HCT116 (cell line): ENCODE data around the gene NUDT22. TPM values are rescaled to one million over a fixed set of nuclear protein-coding genes. Genes with fewer than 3 reads are reported as not detected.

Source experiments
- ATAC-seq: fragments of 200-7000 bp; cut with Tn5 transposase; 2 replicates; pipeline ENCODE4 v1.9.1; 2020; ENCODE audit warnings: mild to moderate bottlenecking, moderate library complexity
- BruUV-seq: library from RNA; stranded (reverse); fragments of 400-500 nt; replicated peaks from 2 replicates; lab custom pipeline; 2021; lab: Mats Ljungman, UMichigan
- CTCF ChIA-PET: fragments of 300-600 bp; sonication (Branson Sonifier 250); formaldehyde crosslinking; loops from one replicate; lab custom pipeline; 2021; ENCODE audit warnings: antibody characterized with exemption; lab: Charles Lee
- POLR2A ChIA-PET: fragments of 300-600, 350-600 bp; sonication (Branson Sonifier 250); formaldehyde crosslinking; loops from one replicate; lab custom pipeline; 2021; ENCODE audit warnings: antibody characterized with exemption; lab: Charles Lee
- RAD21 ChIA-PET, 2 experiments: fragments of 300-600 bp; sonication (Branson Sonifier 250); formaldehyde crosslinking; loops; one replicate each; lab custom pipeline; 2023; ENCODE audit warnings: low total read pairs in 2 of 2; ENCODE audit not compliant: uncharacterized antibody in 2 of 2, unreplicated experiment in 2 of 2, low non-redundant PET in 1 of 2; lab: Charles Lee
- DNase-seq: peaks from one replicate; pipeline ENCODE4 v3.0.0-alpha.2; 2010; ENCODE audit warnings: low read depth, low spot score
- H2AFZ ChIP-seq: fragments of 200-600 bp; shearing (Covaris generic), sonication (generic); 2 replicates; pipeline ENCODE4 v1.6.1; 2017; ENCODE audit warnings: low read depth, mixed run types, mixed read lengths, antibody characterized with exemption, low read length; ENCODE audit not compliant: poor library complexity, severe bottlenecking
- H3K27ac ChIP-seq: 2 replicates; pipeline ENCODE4 v1.5.1; 2012; ENCODE audit warnings: low read depth, low read length
- H3K27me3 ChIP-seq: fragments of 200-600 bp; sonication (generic); 2 replicates; pipeline ENCODE4 v1.6.1; 2016; ENCODE audit warnings: mixed run types, low read length, mixed read lengths; ENCODE audit not compliant: insufficient read depth
- H3K36me3 ChIP-seq, 2 experiments: fragments of 200-500 bp in 1 of 2; fragments of 200-600 bp in 1 of 2; sonication (Bioruptor generic) in 1 of 2; sonication (generic) in 1 of 2; 2 replicates each; pipeline versions ENCODE4 v1.5.1 to v1.6.1; 2014 to 2016; ENCODE audit warnings: low read length in 2 of 2, inconsistent platforms in 1 of 2, mixed read lengths in 1 of 2, mixed run types in 1 of 2; ENCODE audit not compliant: insufficient read depth in 2 of 2, control insufficient read depth in 1 of 2
- H3K4me1 ChIP-seq, 2 experiments: fragments of 200-600 bp in 1 of 2; sonication (generic) in 1 of 2; 2 replicates each; pipeline versions ENCODE4 v1.5.1 to v1.6.1; 2012 to 2017; ENCODE audit warnings: low read length in 2 of 2, inconsistent platforms in 1 of 2, mild to moderate bottlenecking in 1 of 2, mixed read lengths in 1 of 2, mixed run types in 1 of 2, moderate library complexity in 1 of 2; ENCODE audit not compliant: insufficient read depth in 2 of 2, control insufficient read depth in 1 of 2
- H3K4me2 ChIP-seq: fragments of 200-600 bp; sonication (generic); 2 replicates; pipeline ENCODE4 v1.6.1; 2017; ENCODE audit warnings: mixed run types, low read length, mixed read lengths
- H3K4me3 ChIP-seq, 2 experiments: fragments of 200-600 bp in 1 of 2; sonication (generic) in 1 of 2; replicated peaks in 1 of 2; 2 replicates each; pipeline ENCODE4 v1.5.1; 2011 to 2016; ENCODE audit warnings: low read length in 2 of 2, control low read depth in 1 of 2, low read depth in 1 of 2, mild to moderate bottlenecking in 1 of 2, mixed read lengths in 1 of 2, mixed run types in 1 of 2
- H3K79me2 ChIP-seq: fragments of 200-600 bp; sonication (generic); 2 replicates; pipeline ENCODE4 v1.6.1; 2017; ENCODE audit warnings: mild to moderate bottlenecking, mixed run types, low read length, moderate library complexity, mixed read lengths; ENCODE audit not compliant: insufficient read depth
- H3K9ac ChIP-seq: fragments of 200-600 bp; sonication (generic); 2 replicates; pipeline ENCODE4 v1.6.1; 2016; ENCODE audit warnings: low read length, mixed read lengths
- H3K9me2 ChIP-seq: fragments of 200-600 bp; sonication (generic), shearing (Covaris generic); 2 replicates; pipeline ENCODE4 v1.6.1; 2017; ENCODE audit warnings: mixed run types, mild to moderate bottlenecking, moderate library complexity; ENCODE audit not compliant: insufficient read depth
- H3K9me3 ChIP-seq, 2 experiments: fragments of 200-500 bp in 1 of 2; fragments of 200-600 bp in 1 of 2; sonication (Bioruptor generic) in 1 of 2; sonication (generic) in 1 of 2; 2 replicates each; pipeline ENCODE4 v1.6.1; 2014 to 2017; ENCODE audit warnings: low read length in 2 of 2, mixed read lengths in 2 of 2, inconsistent platforms in 1 of 2, low read depth in 1 of 2, mild to moderate bottlenecking in 1 of 2, mixed run types in 1 of 2, moderate library complexity in 1 of 2; ENCODE audit not compliant: control insufficient read depth in 1 of 2, insufficient read depth in 1 of 2
- H4K20me1 ChIP-seq: fragments of 200-600 bp; sonication (generic), shearing (Covaris generic); 2 replicates; pipeline ENCODE4 v1.6.1; 2017; ENCODE audit warnings: mixed run types, mild to moderate bottlenecking, moderate library complexity; ENCODE audit not compliant: insufficient read depth
- ATF3 ChIP-seq: IDR thresholded peaks from 2 replicates; pipeline ENCODE4 v1.6.1; 2012
- CBX3 ChIP-seq: IDR thresholded peaks from 2 replicates; pipeline ENCODE4 v1.6.1; 2012; ENCODE audit warnings: low read depth
- CEBPB ChIP-seq: IDR thresholded peaks from 2 replicates; pipeline ENCODE4 v1.6.1; 2012; ENCODE audit warnings: low read depth
- CTCF ChIP-seq, 3 experiments: fragments of 200-600 bp in 1 of 3; sonication (generic) in 1 of 3; IDR thresholded peaks in 2 of 3; conservative IDR thresholded peaks in 1 of 3; 2 replicates each; pipeline ENCODE4 v1.5.1; 2012 to 2017; ENCODE audit warnings: low read depth in 2 of 3, low read length in 2 of 3, antibody characterized with exemption in 1 of 3, borderline replicate concordance in 1 of 3, control low read depth in 1 of 3, mild to moderate bottlenecking in 1 of 3, mixed read lengths in 1 of 3, mixed run types in 1 of 3, moderate library complexity in 1 of 3; ENCODE audit not compliant: insufficient read depth in 1 of 3
- ELF1 ChIP-seq: IDR thresholded peaks from 2 replicates; pipeline ENCODE4 v1.6.1; 2012; ENCODE audit warnings: low read depth, borderline replicate concordance
- EZH2 ChIP-seq: fragments of 200-600 bp; sonication (generic); IDR thresholded peaks from 2 replicates; pipeline ENCODE4 v1.6.1; 2017; ENCODE audit warnings: antibody characterized with exemption, mixed run types
- EZH2phosphoT487 ChIP-seq: fragments of 200-600 bp; IDR thresholded peaks from 2 replicates; pipeline ENCODE4 v1.6.1; 2018; ENCODE audit warnings: antibody characterized with exemption, borderline replicate concordance
- JUND ChIP-seq: IDR thresholded peaks from 2 replicates; pipeline ENCODE4 v1.6.1; 2012
- POLR2A ChIP-seq: IDR thresholded peaks from 2 replicates; pipeline ENCODE4 v1.7.0; 2011; ENCODE audit warnings: borderline replicate concordance; ENCODE audit not compliant: insufficient read depth, insufficient read length; ENCODE audit errors: extremely low read depth
- RAD21 ChIP-seq: IDR thresholded peaks from 2 replicates; pipeline ENCODE4 v1.6.1; 2012; ENCODE audit warnings: low read depth, mild to moderate bottlenecking
- REST ChIP-seq: IDR thresholded peaks from 2 replicates; pipeline ENCODE4 v1.6.1; 2012; ENCODE audit warnings: low read depth
- SIN3A ChIP-seq: IDR thresholded peaks from 2 replicates; pipeline ENCODE4 v1.6.1; 2012; ENCODE audit warnings: low read depth
- SP1 ChIP-seq: IDR thresholded peaks from 2 replicates; pipeline ENCODE4 v1.6.1; 2012; ENCODE audit warnings: low read depth
- SRF ChIP-seq: IDR thresholded peaks from 2 replicates; pipeline ENCODE4 v1.6.1; 2012; ENCODE audit warnings: low read depth
- YY1 ChIP-seq: IDR thresholded peaks from 2 replicates; pipeline ENCODE4 v1.6.1; 2011; ENCODE audit warnings: low read length, low read depth, moderate library complexity, mild to moderate bottlenecking; ENCODE audit not compliant: insufficient replicate concordance; ENCODE audit errors: extremely low read depth
- ZFX ChIP-seq: fragments of 450-650 bp; IDR thresholded peaks from 2 replicates; pipeline ENCODE4 v1.6.1; 2017
- intact Hi-C: fragments of 100-400 bp; cut with micrococcal nuclease; formaldehyde crosslinking; loops from 2 replicates; pipeline ENCODE4 v1.10.0; 2022
- total RNA-seq: library from RNA; stranded (reverse); gene quantifications from one replicate; pipeline ENCODE4 v1.2.1, GENCODE V29; 2021; ENCODE audit not compliant: unreplicated experiment

Gene NUDT22
- total RNA-seq, 1 experiment from 2014 or later, result 70.9 TPM

- Histone ChIP-seq H3K27me3 (no peaks in the 10 kb centered on the region), H2AFZ (no peak overlapping the region), H4K20me1 (no peaks in the 10 kb centered on the region), H3K27ac (no peak overlapping the region), H3K9ac (no peak overlapping the region), H3K9me2 (no peaks in the 10 kb centered on the region), H3K36me3 (peaks cover 11 to 43% of the 10 kb centered on the region in 2 experiments; a peak in 3 of 4 replicates), H3K4me2 (no peak overlapping the region), H3K4me1 (peaks cover 13 to 19% of the 10 kb centered on the region in 2 experiments; a peak in 3 of 4 replicates), H3K4me3 (no peak overlapping the region), H3K9me3 (no peaks in the 10 kb centered on the region), H3K79me2 (no peaks in the 10 kb centered on the region; the same call in 1 of the 2 replicates)
- POLR2A ChIA-PET, result no interaction called here
- no peak for ATAC-seq
- CTCF ChIA-PET, result interaction anchor here (1.4 kb wide), 1 partner anchor 14 kb away, joined by 4 read pairs; no protein-coding TSS in a partner anchor
- BruUV-seq, result no TSS peak
- no peak for TF ChIP-seq ATF3
- TF ChIP-seq REST, result no peak
- no peak for TF ChIP-seq CTCF (IDR thresholded peaks at IDR 0.05 in 2 of 3, conservative IDR thresholded peaks at IDR 0.05 in 1 of 3; ENCODE audit: borderline replicate concordance in 1 of 3, insufficient read depth in 1 of 3, low read depth in 2 of 3, low read length in 2 of 3)
- TF ChIP-seq RAD21, result no peak
- TF ChIP-seq ZFX, result no peak
- TF ChIP-seq EZH2phosphoT487, result no peak
- no peak for TF ChIP-seq CBX3
- no peak for TF ChIP-seq ELF1
- TF ChIP-seq POLR2A, result no peak
- no peak for TF ChIP-seq SP1
- TF ChIP-seq SRF, result no peak
- TF ChIP-seq CEBPB, result no peak
- no peak for TF ChIP-seq SIN3A
- no peak for TF ChIP-seq EZH2
- no peak for TF ChIP-seq YY1
- no peak for TF ChIP-seq JUND
- no peak for DNase-seq
- intact Hi-C loops, result no loop called here
- RAD21 ChIA-PET, result no interaction called here
These were observed 38.3 kb downstream of the NUDT22 start for GRCh38 chr11:64264371-64264852.
